NCI-H1092 treated with DMSO at 0.1 percent for 48 hours (cell line): ENCODE data around the gene IFNA14.
"Not testable (repeated sequence)": the region's sequence is repeated elsewhere in the genome, so short reads cannot be mapped to it uniquely, and the experiment has no call there.

Experiments used
- DNase-seq: peaks from one replicate; lab custom pipeline; 2025; lab: John Stamatoyannopoulos, UW

Gene IFNA14

GRCh38 chr9:21239911-21240310 is at the start of gene IFNA14:
Gene IFNA14, minus strand, starts transcription at chr9:21240005. Its CDS starts 70 bp downstream, at chr9:21239935.
- DNase-seq = no peak

- no peak for DNase-seq
Observed at GRCh38 chr9:21287280-21287679, 47.5 kb upstream of the IFNA14 start.

- no peak for DNase-seq
Observed at GRCh38 chr9:21286659-21287058, 46.9 kb upstream of the IFNA14 start.

- no peak for DNase-seq
Observed at GRCh38 chr9:21286099-21286498, 46.3 kb upstream of the IFNA14 start.

GRCh38 chr9:21281275-21281674 is 41.5 kb upstream of the IFNA14 start:
- no peak for DNase-seq

- DNase-seq = no peak
Observed at GRCh38 chr9:21268347-21268657, 28.5 kb upstream of the IFNA14 start.

GRCh38 chr9:21267485-21268346 is 27.9 kb upstream of the IFNA14 start:
- DNase-seq = no peak

GRCh38 chr9:21266733-21267484 is 27.1 kb upstream of the IFNA14 start:
- DNase-seq = no peak

- no peak for DNase-seq
Observed at GRCh38 chr9:21265421-21266189, 25.8 kb upstream of the IFNA14 start.

GRCh38 chr9:21255538-21256212 is 15.9 kb upstream of the IFNA14 start:
- DNase-seq = no peak

- peak; percentile 25 for DNase-seq
Observed at GRCh38 chr9:21252721-21253547, 13.1 kb upstream of the IFNA14 start.

- no peak for DNase-seq
Observed at GRCh38 chr9:21251638-21252037, 11.8 kb upstream of the IFNA14 start.

GRCh38 chr9:21251190-21251589 is 11.4 kb upstream of the IFNA14 start:
- no peak for DNase-seq

- DNase-seq = no peak
Observed at GRCh38 chr9:21244836-21245235, 5.0 kb upstream of the IFNA14 start.

- not testable (repeated sequence) for DNase-seq
Observed at GRCh38 chr9:21236360-21236714, 3.5 kb downstream of the IFNA14 start.

GRCh38 chr9:21235468-21236359 is 4.1 kb downstream of the IFNA14 start:
- DNase-seq = peak; percentile 36

GRCh38 chr9:21234153-21234687 is 5.6 kb downstream of the IFNA14 start:
- no peak for DNase-seq

- no peak for DNase-seq
Observed at GRCh38 chr9:21233258-21233657, 6.5 kb downstream of the IFNA14 start.

- DNase-seq = no peak
Observed at GRCh38 chr9:21228122-21228521, 11.7 kb downstream of the IFNA14 start, which contains the start of gene IFNA17. Gene IFNA17, minus strand, starts transcription at chr9:21228222. Its CDS starts 49 bp downstream, at chr9:21228173.

GRCh38 chr9:21217211-21217610 is 22.6 kb downstream of the IFNA14 start, which contains the start of gene IFNA16:
Gene IFNA16, minus strand, starts transcription at chr9:21217311. Its CDS starts 6 bp downstream, at chr9:21217305.
- not testable (repeated sequence) for DNase-seq
